NCI-H524 (cell line): ENCODE data around the gene ZSWIM5.
"Not testable (repeated sequence)": the region's sequence is repeated elsewhere in the genome, so short reads cannot be mapped to it uniquely, and the experiment has no call there.

Experiments
- DNase-seq, 2 experiments: peaks; one replicate each; lab custom pipeline; 2025; lab: John Stamatoyannopoulos, UW

ZSWIM5 gene

GRCh38 chr1:45002650-45003645 lies 203.5 kb downstream of the ZSWIM5 start:
- no peak for DNase-seq

- DNase-seq = not testable (repeated sequence)
Observed at GRCh38 chr1:45001576-45001975, 204.8 kb downstream of the ZSWIM5 start.

GRCh38 chr1:45001011-45001481 lies 205.4 kb downstream of the ZSWIM5 start:
- DNase-seq = no peak

- peak; percentile 11 to 66 for DNase-seq
Observed at GRCh38 chr1:44999232-44999631, 207.2 kb downstream of the ZSWIM5 start.

- DNase-seq = no peak
Observed at GRCh38 chr1:44995467-44996238, 210.8 kb downstream of the ZSWIM5 start.

- DNase-seq = no peak
Observed at GRCh38 chr1:44994309-44994898, 212.0 kb downstream of the ZSWIM5 start.

- no peak for DNase-seq
Observed at GRCh38 chr1:44988531-44989156, 217.8 kb downstream of the ZSWIM5 start.

GRCh38 chr1:44985747-44986359 lies 220.6 kb downstream of the ZSWIM5 start:
- DNase-seq = peak; percentile 46 to 63

GRCh38 chr1:44977372-44977771 lies 229.0 kb downstream of the ZSWIM5 start:
- not testable (repeated sequence) for DNase-seq

- DNase-seq = no peak
Observed at GRCh38 chr1:44976252-44976651, 230.2 kb downstream of the ZSWIM5 start.

GRCh38 chr1:44973645-44974044 lies 232.8 kb downstream of the ZSWIM5 start:
- DNase-seq = no peak

GRCh38 chr1:44970317-44970716 lies 236.1 kb downstream of the ZSWIM5 start:
- no peak for DNase-seq
